Astrocyte (in vitro differentiated cells and primary cell): ENCODE measurements around the gene LRMDA. TPM values are rescaled to one million over a fixed set of nuclear protein-coding genes. Genes with fewer than 3 reads are reported as not detected.

Experiments used
- DNase-seq: peaks from one replicate; pipeline ENCODE4 v3.0.0-alpha.2; 2010; ENCODE audit warnings: low read depth
- FAIRE-seq: peaks from 2 replicates; lab custom pipeline; 2011; peaks lifted over from hg19 to GRCh38; lab: Jason Lieb, UNC
- H2AFZ ChIP-seq: 2 replicates; pipeline ENCODE4 v1.6.0; 2012; ENCODE audit warnings: low read depth, low read length, inconsistent platforms
- H3K27ac ChIP-seq: 2 replicates; pipeline ENCODE4 v1.5.1; 2011; ENCODE audit warnings: low read depth, low read length, inconsistent platforms
- H3K27me3 ChIP-seq: 2 replicates; pipeline ENCODE4 v1.6.0; 2011; ENCODE audit warnings: low read length, inconsistent platforms; ENCODE audit not compliant: insufficient read depth
- H3K36me3 ChIP-seq: 2 replicates; pipeline ENCODE4 v1.5.1; 2011; ENCODE audit warnings: low read length, inconsistent platforms; ENCODE audit not compliant: insufficient read depth
- H3K4me1 ChIP-seq: 2 replicates; pipeline ENCODE4 v1.5.1; 2011; ENCODE audit warnings: low read length, inconsistent platforms; ENCODE audit not compliant: insufficient read depth
- H3K4me2 ChIP-seq: 2 replicates; pipeline ENCODE4 v1.6.0; 2012; ENCODE audit warnings: low read length, inconsistent platforms
- H3K4me3 ChIP-seq: 2 replicates; pipeline ENCODE4 v1.5.1; 2011; ENCODE audit warnings: low read depth, mild to moderate bottlenecking, low read length, inconsistent platforms; ENCODE audit not compliant: insufficient read depth
- H3K79me2 ChIP-seq: 2 replicates; pipeline ENCODE4 v1.6.0; 2012; ENCODE audit warnings: mild to moderate bottlenecking, low read length, inconsistent platforms; ENCODE audit not compliant: insufficient read depth
- H3K9ac ChIP-seq: 2 replicates; pipeline ENCODE4 v1.6.0; 2012; ENCODE audit warnings: mild to moderate bottlenecking, low read length, inconsistent platforms
- H3K9me3 ChIP-seq: 2 replicates; pipeline ENCODE4 v1.5.1; 2012; ENCODE audit warnings: low read depth, mild to moderate bottlenecking, low read length, inconsistent platforms; ENCODE audit not compliant: insufficient read depth
- H4K20me1 ChIP-seq: 2 replicates; pipeline ENCODE4 v1.6.0; 2012; ENCODE audit warnings: low read length, inconsistent platforms; ENCODE audit not compliant: insufficient read depth
- H3K27ac Mint-ChIP-seq: one replicate; pipeline ENCODE4 v1.8.0; 2021; ENCODE audit warnings: mild to moderate bottlenecking, mixed read lengths; ENCODE audit not compliant: unreplicated experiment
- H3K27me3 Mint-ChIP-seq: one replicate; pipeline ENCODE4 v1.8.0; 2021; ENCODE audit warnings: low read depth, mixed read lengths; ENCODE audit not compliant: unreplicated experiment
- H3K36me3 Mint-ChIP-seq: one replicate; pipeline ENCODE4 v1.8.0; 2021; ENCODE audit warnings: low read depth, mixed read lengths; ENCODE audit not compliant: unreplicated experiment
- H3K4me1 Mint-ChIP-seq: one replicate; pipeline ENCODE4 v1.8.0; 2021; ENCODE audit warnings: low read depth, mixed read lengths; ENCODE audit not compliant: unreplicated experiment
- H3K4me3 Mint-ChIP-seq: one replicate; pipeline ENCODE4 v1.8.0; 2021; ENCODE audit warnings: mild to moderate bottlenecking, moderate library complexity, mixed read lengths; ENCODE audit not compliant: unreplicated experiment
- H3K9me3 Mint-ChIP-seq: one replicate; pipeline ENCODE4 v1.8.0; 2021; ENCODE audit warnings: mild to moderate bottlenecking, mixed read lengths; ENCODE audit not compliant: unreplicated experiment
- CTCF ChIP-seq: IDR thresholded peaks from 2 replicates; pipeline ENCODE4 v1.5.1; 2011; ENCODE audit warnings: low read depth, mild to moderate bottlenecking, inconsistent platforms, low read length, moderate library complexity; ENCODE audit not compliant: insufficient read depth
- EZH2 ChIP-seq: IDR thresholded peaks from 2 replicates; pipeline ENCODE4 v1.6.1; 2012; ENCODE audit warnings: mild to moderate bottlenecking, low read length, inconsistent platforms; ENCODE audit not compliant: insufficient read depth
- total RNA-seq: library from RNA; stranded (reverse); gene quantifications from 2 replicates; pipeline ENCODE4 v1.2.1, GENCODE V29; 2021

LRMDA gene
- total RNA-seq, 1 donor from 2014 or later, result 2.7 TPM

DNA sequence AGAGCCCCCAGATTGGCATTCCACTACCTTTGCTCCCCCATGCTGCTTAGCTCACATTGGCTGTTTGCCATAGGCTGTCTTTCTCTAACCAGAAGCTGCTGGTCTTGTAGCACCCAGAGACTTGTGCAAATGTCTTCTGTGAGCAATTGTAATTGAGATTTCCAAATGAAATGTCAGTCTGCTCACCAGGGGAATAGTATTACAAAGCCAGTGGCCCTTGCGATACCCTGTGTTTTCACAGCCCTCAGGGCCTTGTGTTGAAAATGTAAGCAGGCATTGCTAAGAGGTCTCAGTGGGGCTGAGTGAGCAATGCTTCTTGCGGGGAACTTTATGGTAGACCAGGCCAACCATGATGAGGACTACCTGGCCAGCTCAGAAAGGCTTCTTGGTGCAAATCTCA lies 746.5 kb downstream of the LRMDA start:
- Mint-ChIP-seq H3K4me3 (no peak overlapping the region), H3K36me3 (peaks cover 2% of the 10 kb centered on the region), H3K9me3 (peaks cover 5% of the 10 kb centered on the region), H3K27ac (no peak overlapping the region), H3K27me3 (no peaks in the 10 kb centered on the region), H3K4me1 (peaks cover 3% of the 10 kb centered on the region)
- FAIRE-seq, result no peak
- Histone ChIP-seq H3K36me3 (no peaks in the 10 kb centered on the region), H3K9me3 (no peaks in the 10 kb centered on the region), H2AFZ (no peak overlapping the region), H3K4me1 (peaks cover 3% of the 10 kb centered on the region), H3K27ac (no peak overlapping the region), H3K79me2 (no peaks in the 10 kb centered on the region), H3K9ac (no peak overlapping the region), H3K4me3 (no peak overlapping the region), H3K27me3 (no peaks in the 10 kb centered on the region), H3K4me2 (no peak overlapping the region), H4K20me1 (no peaks in the 10 kb centered on the region)
- no peak for DNase-seq
- TF ChIP-seq CTCF, result no peak
- no peak for TF ChIP-seq EZH2

GRCh38 chr10:76178532-76179292 lies 747.3 kb downstream of the LRMDA start:
- H3K27ac Mint-ChIP-seq, result no peak overlapping the region
- Histone ChIP-seq H3K4me3 (no peak overlapping the region), H3K27me3 (no peaks in the 10 kb centered on the region), H3K9me3 (no peaks in the 10 kb centered on the region), H3K4me2 (no peak overlapping the region), H3K9ac (no peak overlapping the region), H3K79me2 (no peaks in the 10 kb centered on the region), H3K27ac (no peak overlapping the region), H3K36me3 (no peaks in the 10 kb centered on the region), H2AFZ (no peak overlapping the region), H3K4me1 (peaks cover 3% of the 10 kb centered on the region), H4K20me1 (no peaks in the 10 kb centered on the region)
- H3K27me3 Mint-ChIP-seq, result no peaks in the 10 kb centered on the region
- no peak for DNase-seq
- H3K4me1 Mint-ChIP-seq, result peaks cover 3% of the 10 kb centered on the region
- peaks cover 2% of the 10 kb centered on the region for H3K36me3 Mint-ChIP-seq
- TF ChIP-seq CTCF (no peak), EZH2 (no peak)
- peaks cover 5% of the 10 kb centered on the region for H3K9me3 Mint-ChIP-seq
- no peak overlapping the region for H3K4me3 Mint-ChIP-seq
- FAIRE-seq, result no peak

DNA sequence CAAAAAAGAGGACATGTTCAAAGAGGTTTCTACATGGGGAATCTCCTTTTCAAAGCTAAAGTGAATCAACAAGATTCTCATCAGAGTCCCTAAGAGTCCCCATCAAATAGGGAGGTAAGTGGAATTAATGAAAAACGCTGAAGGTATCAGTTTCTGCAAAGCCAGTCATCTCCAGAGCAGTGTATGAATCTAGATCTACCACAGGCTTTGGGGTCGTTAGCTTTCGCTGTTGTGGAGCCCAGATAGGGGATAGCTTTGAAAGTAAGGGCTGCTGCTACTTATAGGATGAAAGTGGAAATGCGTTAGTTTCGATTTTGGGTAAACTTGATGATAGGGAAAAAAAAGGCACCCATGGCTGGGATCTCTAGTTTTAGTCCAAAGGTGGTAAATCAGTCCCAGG lies 748.4 kb downstream of the LRMDA start:
- H3K27me3 Mint-ChIP-seq, result no peaks in the 10 kb centered on the region
- FAIRE-seq, result no peak
- H3K4me3 Mint-ChIP-seq, result no peak overlapping the region
- peaks cover 5% of the 10 kb centered on the region for H3K9me3 Mint-ChIP-seq
- H3K36me3 ChIP-seq, result no peaks in the 10 kb centered on the region
- TF ChIP-seq CTCF (no peak), EZH2 (no peak)
- DNase-seq, result no peak
- no peak overlapping the region for H3K27ac ChIP-seq
- H3K4me3 ChIP-seq, result no peak overlapping the region
- H3K9ac ChIP-seq, result no peak overlapping the region
- H3K4me1 Mint-ChIP-seq, result peaks cover 3% of the 10 kb centered on the region
- no peaks in the 10 kb centered on the region for H3K79me2 ChIP-seq
- H2AFZ ChIP-seq, result no peak overlapping the region
- H3K4me1 ChIP-seq, result peaks cover 3% of the 10 kb centered on the region
- H3K27ac Mint-ChIP-seq, result no peak overlapping the region
- H3K9me3 ChIP-seq, result no peaks in the 10 kb centered on the region
- H3K27me3 ChIP-seq, result no peaks in the 10 kb centered on the region
- no peaks in the 10 kb centered on the region for H4K20me1 ChIP-seq
- H3K36me3 Mint-ChIP-seq, result peaks cover 2% of the 10 kb centered on the region
- H3K4me2 ChIP-seq, result no peak overlapping the region
